H1 (cell line): ENCODE results near the gene BIRC5. TPM values are rescaled to one million over a fixed set of nuclear protein-coding genes. Genes with fewer than 3 reads are reported as not detected.

Experiments used
- CBX5 ChIP-seq: fragments of 300-800, 300-1000 bp; sonication (generic); IDR thresholded peaks from 2 replicates; pipeline ENCODE4 v1.7.1; 2016; ENCODE audit warnings: antibody characterized with exemption, low read length, low read depth
- CHD2 ChIP-seq: IDR thresholded peaks from 2 replicates; pipeline ENCODE4 v1.6.1; 2012; ENCODE audit warnings: low read length, improper control_type of control experiment
- CREB1 ChIP-seq: IDR thresholded peaks from 2 replicates; pipeline ENCODE4 v1.6.1; 2012; ENCODE audit warnings: inconsistent platforms
- E2F6 ChIP-seq: IDR thresholded peaks from 2 replicates; pipeline ENCODE4 v1.6.1; 2012; ENCODE audit warnings: inconsistent platforms
- POLR2AphosphoS5 ChIP-seq: IDR thresholded peaks from 2 replicates; pipeline ENCODE4 v1.6.1; 2011; ENCODE audit warnings: low read depth, low read length
- SP1 ChIP-seq: IDR thresholded peaks from 2 replicates; pipeline ENCODE4 v1.6.1; 2011; ENCODE audit warnings: low read depth, low read length
- ZNF274 ChIP-seq: IDR thresholded peaks from 2 replicates; pipeline ENCODE4 v1.7.0; 2012; ENCODE audit warnings: low read length, borderline replicate concordance; ENCODE audit errors: extremely low read depth
- polyA plus RNA-seq, 7 experiments: library from polyadenylated mRNA; depleted of rRNA in 3 of 7; stranded (reverse) in 5 of 7; unstranded in 2 of 7; fragments of >200 nt in 5 of 7; fragments of 200-250 nt in 2 of 7; gene quantifications; 1 replicate in 5 of 7; 2 replicates in 1 of 7; 4 replicates in 1 of 7; pipeline versions ENCODE4 v1.2.1 to v1.2.3, GENCODE V29; 2011 to 2013; ENCODE audit warnings: missing spikeins in 2 of 7, mixed read lengths in 2 of 7
- total RNA-seq: library from RNA; stranded (reverse); fragmentation: NEBNext Ultra II Directional; extraction: Animal tissue kit (Norgen Biotek cat#: 25700); gene quantifications from 2 replicates; pipeline ENCODE4 v1.2.1, GENCODE V29; 2021
- TF ChIP-seq, protein P1 (sequence below): fragments of 300-600 bp; sonication (generic); IDR thresholded peaks from 2 replicates; pipeline ENCODE4 v1.7.1; 2012; ENCODE audit warnings: low read length, moderate library complexity, mild to moderate bottlenecking, inconsistent platforms; ENCODE audit not compliant: insufficient replicate concordance
- TF ChIP-seq, protein P2 (sequence below): IDR thresholded peaks from 2 replicates; pipeline ENCODE4 v1.6.1; 2011; ENCODE audit warnings: low read length, improper control_type of control experiment

BIRC5 gene
- total and polyA plus RNA-seq, 2 of the 8 experiments (the other 6 are each of a cell fraction or from before 2014, with no cell fraction given): 42.2 to 108 TPM

DNA sequence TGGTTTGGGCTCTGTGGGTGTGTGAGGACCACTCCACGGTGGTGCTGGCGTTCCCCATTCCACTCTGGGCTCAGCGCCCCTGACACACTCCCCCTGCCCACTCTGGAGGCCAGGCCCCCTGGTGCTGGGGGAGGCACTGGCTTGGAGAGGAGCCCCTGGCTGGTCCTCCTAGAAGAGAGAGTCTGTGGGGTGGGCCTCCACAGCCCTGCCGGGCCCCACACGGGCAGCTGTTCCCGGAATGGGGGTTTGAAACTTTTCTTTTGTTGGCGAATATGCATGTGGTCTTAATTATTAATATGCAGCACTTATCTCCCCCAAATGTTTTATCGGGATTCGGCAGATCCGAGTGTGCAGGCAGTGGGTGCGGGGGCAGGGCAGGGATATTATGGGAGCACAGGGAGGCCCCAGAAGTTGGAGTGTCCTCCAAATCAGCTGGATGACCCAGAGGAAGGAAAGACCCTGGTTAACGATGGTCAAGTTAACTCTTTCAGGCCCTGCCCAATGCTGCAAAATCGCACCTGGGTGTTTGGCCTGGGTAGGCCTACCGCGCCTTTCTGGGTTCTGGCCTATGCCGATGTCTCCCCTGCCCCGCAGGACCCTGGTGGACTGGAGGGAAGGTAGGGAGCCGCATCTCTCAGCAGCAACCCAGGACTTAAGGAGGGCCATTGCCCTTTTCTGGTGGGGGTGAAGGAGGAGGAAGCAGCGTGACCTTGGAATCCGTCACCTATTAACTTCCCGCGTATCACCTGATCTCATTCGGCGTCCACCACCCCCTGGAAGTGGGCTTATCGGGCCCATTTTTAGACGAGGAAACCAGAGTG lies 53.4 kb downstream of the BIRC5 start (continued):
- TF ChIP-seq, protein P1, sequence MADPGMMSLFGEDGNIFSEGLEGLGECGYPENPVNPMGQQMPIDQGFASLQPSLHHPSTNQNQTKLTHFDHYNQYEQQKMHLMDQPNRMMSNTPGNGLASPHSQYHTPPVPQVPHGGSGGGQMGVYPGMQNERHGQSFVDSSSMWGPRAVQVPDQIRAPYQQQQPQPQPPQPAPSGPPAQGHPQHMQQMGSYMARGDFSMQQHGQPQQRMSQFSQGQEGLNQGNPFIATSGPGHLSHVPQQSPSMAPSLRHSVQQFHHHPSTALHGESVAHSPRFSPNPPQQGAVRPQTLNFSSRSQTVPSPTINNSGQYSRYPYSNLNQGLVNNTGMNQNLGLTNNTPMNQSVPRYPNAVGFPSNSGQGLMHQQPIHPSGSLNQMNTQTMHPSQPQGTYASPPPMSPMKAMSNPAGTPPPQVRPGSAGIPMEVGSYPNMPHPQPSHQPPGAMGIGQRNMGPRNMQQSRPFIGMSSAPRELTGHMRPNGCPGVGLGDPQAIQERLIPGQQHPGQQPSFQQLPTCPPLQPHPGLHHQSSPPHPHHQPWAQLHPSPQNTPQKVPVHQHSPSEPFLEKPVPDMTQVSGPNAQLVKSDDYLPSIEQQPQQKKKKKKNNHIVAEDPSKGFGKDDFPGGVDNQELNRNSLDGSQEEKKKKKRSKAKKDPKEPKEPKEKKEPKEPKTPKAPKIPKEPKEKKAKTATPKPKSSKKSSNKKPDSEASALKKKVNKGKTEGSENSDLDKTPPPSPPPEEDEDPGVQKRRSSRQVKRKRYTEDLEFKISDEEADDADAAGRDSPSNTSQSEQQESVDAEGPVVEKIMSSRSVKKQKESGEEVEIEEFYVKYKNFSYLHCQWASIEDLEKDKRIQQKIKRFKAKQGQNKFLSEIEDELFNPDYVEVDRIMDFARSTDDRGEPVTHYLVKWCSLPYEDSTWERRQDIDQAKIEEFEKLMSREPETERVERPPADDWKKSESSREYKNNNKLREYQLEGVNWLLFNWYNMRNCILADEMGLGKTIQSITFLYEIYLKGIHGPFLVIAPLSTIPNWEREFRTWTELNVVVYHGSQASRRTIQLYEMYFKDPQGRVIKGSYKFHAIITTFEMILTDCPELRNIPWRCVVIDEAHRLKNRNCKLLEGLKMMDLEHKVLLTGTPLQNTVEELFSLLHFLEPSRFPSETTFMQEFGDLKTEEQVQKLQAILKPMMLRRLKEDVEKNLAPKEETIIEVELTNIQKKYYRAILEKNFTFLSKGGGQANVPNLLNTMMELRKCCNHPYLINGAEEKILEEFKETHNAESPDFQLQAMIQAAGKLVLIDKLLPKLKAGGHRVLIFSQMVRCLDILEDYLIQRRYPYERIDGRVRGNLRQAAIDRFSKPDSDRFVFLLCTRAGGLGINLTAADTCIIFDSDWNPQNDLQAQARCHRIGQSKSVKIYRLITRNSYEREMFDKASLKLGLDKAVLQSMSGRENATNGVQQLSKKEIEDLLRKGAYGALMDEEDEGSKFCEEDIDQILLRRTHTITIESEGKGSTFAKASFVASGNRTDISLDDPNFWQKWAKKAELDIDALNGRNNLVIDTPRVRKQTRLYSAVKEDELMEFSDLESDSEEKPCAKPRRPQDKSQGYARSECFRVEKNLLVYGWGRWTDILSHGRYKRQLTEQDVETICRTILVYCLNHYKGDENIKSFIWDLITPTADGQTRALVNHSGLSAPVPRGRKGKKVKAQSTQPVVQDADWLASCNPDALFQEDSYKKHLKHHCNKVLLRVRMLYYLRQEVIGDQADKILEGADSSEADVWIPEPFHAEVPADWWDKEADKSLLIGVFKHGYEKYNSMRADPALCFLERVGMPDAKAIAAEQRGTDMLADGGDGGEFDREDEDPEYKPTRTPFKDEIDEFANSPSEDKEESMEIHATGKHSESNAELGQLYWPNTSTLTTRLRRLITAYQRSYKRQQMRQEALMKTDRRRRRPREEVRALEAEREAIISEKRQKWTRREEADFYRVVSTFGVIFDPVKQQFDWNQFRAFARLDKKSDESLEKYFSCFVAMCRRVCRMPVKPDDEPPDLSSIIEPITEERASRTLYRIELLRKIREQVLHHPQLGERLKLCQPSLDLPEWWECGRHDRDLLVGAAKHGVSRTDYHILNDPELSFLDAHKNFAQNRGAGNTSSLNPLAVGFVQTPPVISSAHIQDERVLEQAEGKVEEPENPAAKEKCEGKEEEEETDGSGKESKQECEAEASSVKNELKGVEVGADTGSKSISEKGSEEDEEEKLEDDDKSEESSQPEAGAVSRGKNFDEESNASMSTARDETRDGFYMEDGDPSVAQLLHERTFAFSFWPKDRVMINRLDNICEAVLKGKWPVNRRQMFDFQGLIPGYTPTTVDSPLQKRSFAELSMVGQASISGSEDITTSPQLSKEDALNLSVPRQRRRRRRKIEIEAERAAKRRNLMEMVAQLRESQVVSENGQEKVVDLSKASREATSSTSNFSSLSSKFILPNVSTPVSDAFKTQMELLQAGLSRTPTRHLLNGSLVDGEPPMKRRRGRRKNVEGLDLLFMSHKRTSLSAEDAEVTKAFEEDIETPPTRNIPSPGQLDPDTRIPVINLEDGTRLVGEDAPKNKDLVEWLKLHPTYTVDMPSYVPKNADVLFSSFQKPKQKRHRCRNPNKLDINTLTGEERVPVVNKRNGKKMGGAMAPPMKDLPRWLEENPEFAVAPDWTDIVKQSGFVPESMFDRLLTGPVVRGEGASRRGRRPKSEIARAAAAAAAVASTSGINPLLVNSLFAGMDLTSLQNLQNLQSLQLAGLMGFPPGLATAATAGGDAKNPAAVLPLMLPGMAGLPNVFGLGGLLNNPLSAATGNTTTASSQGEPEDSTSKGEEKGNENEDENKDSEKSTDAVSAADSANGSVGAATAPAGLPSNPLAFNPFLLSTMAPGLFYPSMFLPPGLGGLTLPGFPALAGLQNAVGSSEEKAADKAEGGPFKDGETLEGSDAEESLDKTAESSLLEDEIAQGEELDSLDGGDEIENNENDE: no peak
- TF ChIP-seq, protein P2, sequence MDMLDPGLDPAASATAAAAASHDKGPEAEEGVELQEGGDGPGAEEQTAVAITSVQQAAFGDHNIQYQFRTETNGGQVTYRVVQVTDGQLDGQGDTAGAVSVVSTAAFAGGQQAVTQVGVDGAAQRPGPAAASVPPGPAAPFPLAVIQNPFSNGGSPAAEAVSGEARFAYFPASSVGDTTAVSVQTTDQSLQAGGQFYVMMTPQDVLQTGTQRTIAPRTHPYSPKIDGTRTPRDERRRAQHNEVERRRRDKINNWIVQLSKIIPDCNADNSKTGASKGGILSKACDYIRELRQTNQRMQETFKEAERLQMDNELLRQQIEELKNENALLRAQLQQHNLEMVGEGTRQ: no peak
- TF ChIP-seq SP1 (no peak), CREB1 (no peak), CBX5 (no peak), POLR2AphosphoS5 (no peak), CHD2 (no peak), E2F6 (no peak), ZNF274 (no peak)
